GM12891 (cell line): ENCODE results near the gene ARHGEF6.

Experiments
- POLR2A ChIP-seq: IDR thresholded peaks from 2 replicates; pipeline ENCODE4 v1.6.1; 2011; ENCODE audit warnings: low read depth, low read length, control low read depth
- POLR2AphosphoS5 ChIP-seq: IDR thresholded peaks from 2 replicates; pipeline ENCODE4 v1.6.1; 2011; ENCODE audit warnings: low read depth, low read length, control low read depth
- TAF1 ChIP-seq: IDR thresholded peaks from 2 replicates; pipeline ENCODE4 v1.6.1; 2011; ENCODE audit warnings: low read depth, low read length, control low read depth

- TF ChIP-seq POLR2A (no peak), TAF1 (no peak), POLR2AphosphoS5 (no peak)
Observed at GRCh38 chrX:136812286-136812685, 31.6 kb upstream of the ARHGEF6 start.
